ENCODE results near the gene TRIM3.

The TRIM3 gene

DNA sequence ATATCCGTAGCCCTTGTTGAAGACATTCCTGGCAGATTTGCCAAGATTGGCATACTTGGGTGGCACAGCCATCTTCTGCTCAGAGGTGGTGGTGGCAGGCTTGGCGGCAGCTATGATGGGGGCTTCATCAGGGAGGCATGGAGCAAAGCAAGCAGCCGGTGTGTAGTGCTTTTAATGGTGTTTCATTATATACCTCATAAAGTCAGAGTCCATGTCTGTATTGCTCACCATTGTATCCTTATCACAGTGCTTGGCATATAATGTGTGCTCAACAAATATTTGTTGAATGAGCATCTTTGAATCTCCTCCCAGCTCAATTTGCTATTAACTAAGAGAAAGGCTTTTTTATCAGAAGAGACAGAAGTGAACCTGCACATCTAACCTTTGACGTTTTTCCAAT lies 15.6 kb upstream of the TRIM3 start:
- Histone ChIP-seq H3K27ac (ENCODE audit: low read length) (no peak overlapping the region), H3K79me2 (ENCODE audit: low read length) (0 out of 2 replicates have a peak, but pooled peaks cover 2% of the 10 kb centered on the region), H3K9me3 (ENCODE audit: insufficient read depth, low read length) (no peaks in the 10 kb centered on the region), H4K20me1 (ENCODE audit: insufficient read depth, low read length) (no peaks in the 10 kb centered on the region), H3K4me3 (ENCODE audit: low read length) (no peak overlapping the region), H3K4me2 (ENCODE audit: low read length) (no peak overlapping the region), H3K27me3 (ENCODE audit: low read depth, low read length) (no peaks in the 10 kb centered on the region), H3K4me1 (ENCODE audit: low read length) (no peaks in the 10 kb centered on the region), H3K36me3 (replicated peaks; ENCODE audit: low read depth, low read length) (peaks cover 62% of the 10 kb centered on the region), H3K9ac (ENCODE audit: low read length) (no peak overlapping the region), H2AFZ (ENCODE audit: low read depth, low read length) (no peak overlapping the region)
- no peak for TF ChIP-seq EZH2phosphoT487 (IDR thresholded peaks at IDR 0.05; ENCODE audit: low read depth)

DNA sequence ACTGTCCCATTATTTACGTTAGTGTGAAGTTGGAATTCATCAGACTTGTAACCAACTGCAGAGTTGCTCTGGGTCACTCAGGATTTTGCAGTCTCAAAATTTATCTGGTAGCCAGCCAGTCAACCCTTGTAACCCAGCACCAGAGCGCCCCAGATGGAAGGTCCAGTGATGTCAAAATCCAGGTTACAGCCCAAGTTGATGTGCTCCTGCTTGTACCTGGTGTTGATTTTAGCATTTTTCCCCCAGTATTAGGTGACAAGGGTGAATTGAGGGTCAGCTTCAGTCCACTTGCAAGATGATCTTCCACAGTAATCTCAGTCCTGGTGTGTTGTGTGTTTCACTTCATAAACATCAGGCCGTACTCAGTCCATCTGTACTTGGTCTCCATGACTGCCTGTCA lies 15.1 kb upstream of the TRIM3 start:
- Histone ChIP-seq H3K4me1 (ENCODE audit: low read length) (no peaks in the 10 kb centered on the region), H3K79me2 (ENCODE audit: low read length) (peaks cover 5% of the 10 kb centered on the region; the same call in 1 of the 2 replicates), H3K9me3 (ENCODE audit: insufficient read depth, low read length) (no peaks in the 10 kb centered on the region), H3K36me3 (replicated peaks; ENCODE audit: low read depth, low read length) (peaks cover 63% of the 10 kb centered on the region), H3K4me3 (ENCODE audit: low read length) (no peak overlapping the region), H3K27ac (ENCODE audit: low read length) (no peak overlapping the region), H3K4me2 (ENCODE audit: low read length) (no peak overlapping the region), H4K20me1 (ENCODE audit: insufficient read depth, low read length) (no peaks in the 10 kb centered on the region), H3K9ac (ENCODE audit: low read length) (no peak overlapping the region), H2AFZ (ENCODE audit: low read depth, low read length) (no peak overlapping the region), H3K27me3 (ENCODE audit: low read depth, low read length) (no peaks in the 10 kb centered on the region)
- TF ChIP-seq, protein P1, sequence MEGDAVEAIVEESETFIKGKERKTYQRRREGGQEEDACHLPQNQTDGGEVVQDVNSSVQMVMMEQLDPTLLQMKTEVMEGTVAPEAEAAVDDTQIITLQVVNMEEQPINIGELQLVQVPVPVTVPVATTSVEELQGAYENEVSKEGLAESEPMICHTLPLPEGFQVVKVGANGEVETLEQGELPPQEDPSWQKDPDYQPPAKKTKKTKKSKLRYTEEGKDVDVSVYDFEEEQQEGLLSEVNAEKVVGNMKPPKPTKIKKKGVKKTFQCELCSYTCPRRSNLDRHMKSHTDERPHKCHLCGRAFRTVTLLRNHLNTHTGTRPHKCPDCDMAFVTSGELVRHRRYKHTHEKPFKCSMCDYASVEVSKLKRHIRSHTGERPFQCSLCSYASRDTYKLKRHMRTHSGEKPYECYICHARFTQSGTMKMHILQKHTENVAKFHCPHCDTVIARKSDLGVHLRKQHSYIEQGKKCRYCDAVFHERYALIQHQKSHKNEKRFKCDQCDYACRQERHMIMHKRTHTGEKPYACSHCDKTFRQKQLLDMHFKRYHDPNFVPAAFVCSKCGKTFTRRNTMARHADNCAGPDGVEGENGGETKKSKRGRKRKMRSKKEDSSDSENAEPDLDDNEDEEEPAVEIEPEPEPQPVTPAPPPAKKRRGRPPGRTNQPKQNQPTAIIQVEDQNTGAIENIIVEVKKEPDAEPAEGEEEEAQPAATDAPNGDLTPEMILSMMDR (IDR thresholded peaks at IDR 0.05; ENCODE audit: low read depth, low read length): no peak
- TF ChIP-seq EZH2phosphoT487 (IDR thresholded peaks at IDR 0.05; ENCODE audit: low read depth): no peak

DNA sequence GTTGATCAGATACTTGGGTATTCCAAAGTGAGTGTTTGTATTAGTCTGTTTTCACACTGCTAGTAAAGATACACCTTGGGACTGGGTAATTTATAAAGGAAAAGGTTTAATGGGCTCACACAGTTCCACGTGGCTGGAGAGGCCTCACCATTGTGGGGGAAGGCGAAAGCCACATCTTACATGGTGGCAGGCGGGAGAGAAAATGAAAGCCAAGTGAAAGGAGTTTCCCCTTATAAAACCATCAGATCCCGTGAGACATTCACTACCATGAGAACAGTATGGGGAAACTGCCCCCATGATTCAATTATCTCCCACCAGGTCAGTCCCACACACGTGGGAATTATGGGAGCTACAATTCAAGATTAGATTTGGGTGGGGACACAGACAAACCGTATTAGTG lies 14.6 kb upstream of the TRIM3 start:
- peaks cover 10% of the 10 kb centered on the region for H3K79me2 ChIP-seq (ENCODE audit: low read length)
- no peak for TF ChIP-seq EZH2phosphoT487 (IDR thresholded peaks at IDR 0.05; ENCODE audit: low read depth)
- TF ChIP-seq, protein P1 (IDR thresholded peaks at IDR 0.05; ENCODE audit: low read depth, low read length): no peak
- no peak overlapping the region for H3K9ac ChIP-seq (ENCODE audit: low read length)
- H3K4me3 ChIP-seq (ENCODE audit: low read length): no peak overlapping the region
- no peaks in the 10 kb centered on the region for H4K20me1 ChIP-seq (ENCODE audit: insufficient read depth, low read length)
- H3K9me3 ChIP-seq (ENCODE audit: insufficient read depth, low read length): no peaks in the 10 kb centered on the region
- peaks cover 65% of the 10 kb centered on the region for H3K36me3 ChIP-seq (replicated peaks; ENCODE audit: low read depth, low read length)
- no peak overlapping the region for H3K27ac ChIP-seq (ENCODE audit: low read length)
- no peaks in the 10 kb centered on the region for H3K4me1 ChIP-seq (ENCODE audit: low read length)
- no peak overlapping the region for H2AFZ ChIP-seq (ENCODE audit: low read depth, low read length)
- no peak overlapping the region for H3K4me2 ChIP-seq (ENCODE audit: low read length)
- H3K27me3 ChIP-seq (ENCODE audit: low read depth, low read length): no peaks in the 10 kb centered on the region

DNA sequence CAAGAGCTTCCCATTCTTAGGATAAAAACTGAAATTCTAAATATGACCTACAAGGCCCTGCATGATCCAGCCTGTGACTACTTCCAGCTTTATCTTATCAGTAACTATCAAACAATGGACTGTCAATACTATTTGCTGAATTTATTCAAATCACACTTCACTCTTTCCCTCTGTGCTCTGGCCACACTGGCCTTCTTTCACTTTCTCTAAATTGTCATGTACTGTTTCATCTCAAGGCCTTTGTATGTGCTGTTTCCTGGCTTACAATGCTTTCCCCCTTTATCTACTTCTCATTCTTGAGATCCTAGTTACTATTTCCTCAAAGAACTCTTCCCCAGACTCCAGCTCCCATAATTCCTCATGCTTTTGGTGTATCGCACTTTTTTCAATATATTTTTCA lies 13.2 kb upstream of the TRIM3 start:
- no peak overlapping the region for H2AFZ ChIP-seq (ENCODE audit: low read depth, low read length)
- TF ChIP-seq, protein P1 (IDR thresholded peaks at IDR 0.05; ENCODE audit: low read depth, low read length): no peak
- no peak for TF ChIP-seq EZH2phosphoT487 (IDR thresholded peaks at IDR 0.05; ENCODE audit: low read depth)
- peaks cover 7% of the 10 kb centered on the region for H3K4me1 ChIP-seq (ENCODE audit: low read length)
- no peaks in the 10 kb centered on the region for H3K9me3 ChIP-seq (ENCODE audit: insufficient read depth, low read length)
- no peak overlapping the region for H3K4me3 ChIP-seq (ENCODE audit: low read length)
- peaks cover 24% of the 10 kb centered on the region for H3K79me2 ChIP-seq (ENCODE audit: low read length)
- H3K9ac ChIP-seq (ENCODE audit: low read length): no peak overlapping the region
- H3K4me2 ChIP-seq (ENCODE audit: low read length): no peak overlapping the region
- no peak overlapping the region for H3K27ac ChIP-seq (ENCODE audit: low read length)
- H4K20me1 ChIP-seq (ENCODE audit: insufficient read depth, low read length): no peaks in the 10 kb centered on the region
- peaks cover 71% of the 10 kb centered on the region for H3K36me3 ChIP-seq (replicated peaks; ENCODE audit: low read depth, low read length)
- H3K27me3 ChIP-seq (ENCODE audit: low read depth, low read length): no peaks in the 10 kb centered on the region

DNA sequence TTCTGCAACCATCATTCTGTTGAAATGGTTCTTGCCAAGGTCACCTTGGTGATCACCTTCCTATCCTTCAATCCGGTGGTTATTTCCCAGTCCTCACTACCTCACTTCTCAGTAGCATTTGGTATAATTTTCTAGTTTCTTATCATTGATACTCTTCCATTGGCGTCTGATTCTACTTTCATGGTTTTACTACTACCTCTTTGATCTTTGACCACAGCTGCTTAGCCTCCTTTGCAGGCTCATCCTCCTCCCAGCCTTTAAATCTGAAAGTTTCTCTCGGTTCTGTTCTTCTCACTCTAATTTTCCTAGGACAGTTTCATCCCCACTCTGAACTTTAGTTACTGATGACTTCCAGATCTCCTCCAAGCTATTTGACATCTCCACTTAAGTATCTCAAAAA lies 12.5 kb upstream of the TRIM3 start:
- H3K27ac ChIP-seq (ENCODE audit: low read length): no peak overlapping the region
- no peaks in the 10 kb centered on the region for H3K9me3 ChIP-seq (ENCODE audit: insufficient read depth, low read length)
- H3K36me3 ChIP-seq (replicated peaks; ENCODE audit: low read depth, low read length): peaks cover 66% of the 10 kb centered on the region
- no peak overlapping the region for H3K4me3 ChIP-seq (ENCODE audit: low read length)
- peaks cover 7% of the 10 kb centered on the region for H3K4me1 ChIP-seq (ENCODE audit: low read length)
- no peaks in the 10 kb centered on the region for H4K20me1 ChIP-seq (ENCODE audit: insufficient read depth, low read length)
- H3K9ac ChIP-seq (ENCODE audit: low read length): no peak overlapping the region
- peaks cover 31% of the 10 kb centered on the region for H3K79me2 ChIP-seq (ENCODE audit: low read length)
- H3K4me2 ChIP-seq (ENCODE audit: low read length): no peak overlapping the region
- no peaks in the 10 kb centered on the region for H3K27me3 ChIP-seq (ENCODE audit: low read depth, low read length)
- no peak for TF ChIP-seq EZH2phosphoT487 (IDR thresholded peaks at IDR 0.05; ENCODE audit: low read depth)
- TF ChIP-seq, protein P1 (IDR thresholded peaks at IDR 0.05; ENCODE audit: low read depth, low read length): no peak
- no peak overlapping the region for H2AFZ ChIP-seq (ENCODE audit: low read depth, low read length)

All from OCI-LY3 (cell line).